Neural crest cell (in vitro differentiated cells): Measurements from ENCODE around the gene MDN1. TPM values are rescaled to one million over a fixed set of nuclear protein-coding genes. Genes with fewer than 3 reads are reported as not detected.

Experiments
- DNase-seq: peaks from one replicate; pipeline ENCODE4 v3.0.0; 2021; ENCODE audit warnings: low read depth, mixed read lengths, low spot score
- H3K27ac Mint-ChIP-seq: one replicate; pipeline ENCODE4 v1.8.0; 2021; ENCODE audit warnings: mild to moderate bottlenecking, mixed read lengths; ENCODE audit not compliant: unreplicated experiment
- H3K27me3 Mint-ChIP-seq: 2 replicates; pipeline ENCODE4 v1.8.0; 2021; ENCODE audit warnings: low read depth, mild to moderate bottlenecking, mixed read lengths
- H3K36me3 Mint-ChIP-seq: 2 replicates; pipeline ENCODE4 v1.8.0; 2021; ENCODE audit warnings: low read depth, mild to moderate bottlenecking, mixed read lengths
- H3K4me1 Mint-ChIP-seq: 2 replicates; pipeline ENCODE4 v1.8.0; 2021; ENCODE audit warnings: mixed read lengths
- H3K4me3 Mint-ChIP-seq: one replicate; pipeline ENCODE4 v1.8.0; 2021; ENCODE audit warnings: mild to moderate bottlenecking, mixed read lengths
- H3K9me3 Mint-ChIP-seq: 2 replicates; pipeline ENCODE4 v1.8.0; 2021; ENCODE audit warnings: mixed read lengths
- total RNA-seq: library from RNA; stranded (reverse); gene quantifications from 2 replicates; pipeline ENCODE4 v1.2.1, GENCODE V29; 2021
- TF ChIP-seq, protein P1 (sequence below): fragments of 200-600 bp; sonication (generic); conservative IDR thresholded peaks from 2 replicates; pipeline ENCODE4 v1.5.0; 2021; ENCODE audit warnings: antibody characterized with exemption, mild to moderate bottlenecking

Gene MDN1
- total RNA-seq, 1 donor from 2014 or later, result 49.0 TPM

DNA sequence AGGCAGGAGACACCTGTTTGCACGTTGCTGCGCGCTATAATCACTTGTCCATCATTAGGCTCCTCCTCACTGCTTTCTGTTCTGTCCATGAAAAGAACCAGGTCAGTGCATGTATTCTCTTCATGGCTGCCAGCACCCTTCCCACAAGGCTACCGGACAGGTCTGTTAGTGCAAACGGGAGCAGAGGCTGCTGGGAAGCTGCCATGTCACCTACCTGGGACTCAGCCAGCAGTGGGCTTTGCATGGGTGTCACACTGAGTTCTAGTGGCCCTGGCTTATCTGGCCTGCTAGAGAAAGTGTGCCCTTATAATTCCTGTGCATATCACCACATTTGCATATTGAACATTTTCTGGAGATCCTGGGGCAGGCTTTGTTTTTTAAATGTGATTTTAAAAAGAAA lies 205.8 kb downstream of the MDN1 start:
- H3K27ac Mint-ChIP-seq, result no peak overlapping the region
- H3K9me3 Mint-ChIP-seq, result no peaks in the 10 kb centered on the region
- TF ChIP-seq, protein P1, sequence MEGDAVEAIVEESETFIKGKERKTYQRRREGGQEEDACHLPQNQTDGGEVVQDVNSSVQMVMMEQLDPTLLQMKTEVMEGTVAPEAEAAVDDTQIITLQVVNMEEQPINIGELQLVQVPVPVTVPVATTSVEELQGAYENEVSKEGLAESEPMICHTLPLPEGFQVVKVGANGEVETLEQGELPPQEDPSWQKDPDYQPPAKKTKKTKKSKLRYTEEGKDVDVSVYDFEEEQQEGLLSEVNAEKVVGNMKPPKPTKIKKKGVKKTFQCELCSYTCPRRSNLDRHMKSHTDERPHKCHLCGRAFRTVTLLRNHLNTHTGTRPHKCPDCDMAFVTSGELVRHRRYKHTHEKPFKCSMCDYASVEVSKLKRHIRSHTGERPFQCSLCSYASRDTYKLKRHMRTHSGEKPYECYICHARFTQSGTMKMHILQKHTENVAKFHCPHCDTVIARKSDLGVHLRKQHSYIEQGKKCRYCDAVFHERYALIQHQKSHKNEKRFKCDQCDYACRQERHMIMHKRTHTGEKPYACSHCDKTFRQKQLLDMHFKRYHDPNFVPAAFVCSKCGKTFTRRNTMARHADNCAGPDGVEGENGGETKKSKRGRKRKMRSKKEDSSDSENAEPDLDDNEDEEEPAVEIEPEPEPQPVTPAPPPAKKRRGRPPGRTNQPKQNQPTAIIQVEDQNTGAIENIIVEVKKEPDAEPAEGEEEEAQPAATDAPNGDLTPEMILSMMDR, result no peak
- no peak for DNase-seq
- no peaks in the 10 kb centered on the region for H3K27me3 Mint-ChIP-seq
- H3K4me1 Mint-ChIP-seq, result no peaks in the 10 kb centered on the region
- H3K36me3 Mint-ChIP-seq, result no peaks in the 10 kb centered on the region
- no peak overlapping the region for H3K4me3 Mint-ChIP-seq

DNA sequence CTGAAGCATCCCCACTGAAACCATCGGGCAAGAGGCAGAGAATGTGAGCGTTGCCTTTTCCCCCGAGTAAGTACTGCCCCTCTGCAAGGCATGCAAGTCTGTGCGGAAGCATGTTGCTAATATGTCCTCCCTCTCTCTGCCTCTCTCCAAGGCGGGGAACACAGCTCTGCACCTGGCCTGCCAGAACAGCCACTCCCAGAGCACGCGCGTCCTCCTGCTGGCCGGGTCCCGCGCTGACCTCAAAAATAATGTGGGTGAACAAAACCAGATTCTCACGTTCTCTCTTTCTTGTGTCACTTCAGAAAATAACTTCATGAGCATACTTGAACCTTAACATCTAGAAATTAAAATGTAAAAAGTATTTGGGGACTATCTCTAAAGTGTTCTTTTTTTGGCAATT lies 207.5 kb downstream of the MDN1 start:
- no peak for DNase-seq
- H3K27me3 Mint-ChIP-seq, result no peaks in the 10 kb centered on the region
- no peaks in the 10 kb centered on the region for H3K36me3 Mint-ChIP-seq
- TF ChIP-seq, protein P1, result peak; percentile 38
- H3K4me3 Mint-ChIP-seq, result no peak overlapping the region
- H3K27ac Mint-ChIP-seq, result no peak overlapping the region
- H3K9me3 Mint-ChIP-seq, result no peaks in the 10 kb centered on the region
- no peaks in the 10 kb centered on the region for H3K4me1 Mint-ChIP-seq

DNA sequence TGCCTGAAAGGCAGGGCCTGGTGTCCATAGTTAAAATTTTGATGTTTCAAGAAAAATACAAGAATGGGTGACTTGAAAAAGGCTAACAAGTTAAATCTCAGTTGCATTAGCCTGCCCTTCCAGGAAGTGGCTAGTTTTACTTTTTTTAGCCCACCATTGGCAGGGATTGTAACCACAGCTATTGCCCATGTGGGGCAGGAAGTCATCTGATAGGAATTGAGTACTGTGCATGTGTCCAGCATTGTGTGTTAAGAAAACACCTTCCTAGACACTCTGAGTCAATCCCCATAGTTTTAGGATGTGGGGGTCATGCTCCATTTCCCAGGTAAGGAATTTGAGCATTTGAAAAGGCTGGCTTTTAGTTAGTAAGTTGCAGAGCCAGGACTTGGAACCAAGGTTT lies 207.9 kb downstream of the MDN1 start:
- Mint-ChIP-seq H3K4me1 (no peaks in the 10 kb centered on the region), H3K4me3 (no peak overlapping the region), H3K36me3 (no peaks in the 10 kb centered on the region), H3K9me3 (no peaks in the 10 kb centered on the region), H3K27me3 (no peaks in the 10 kb centered on the region), H3K27ac (no peak overlapping the region)
- DNase-seq, result no peak
- TF ChIP-seq, protein P1, result no peak

DNA sequence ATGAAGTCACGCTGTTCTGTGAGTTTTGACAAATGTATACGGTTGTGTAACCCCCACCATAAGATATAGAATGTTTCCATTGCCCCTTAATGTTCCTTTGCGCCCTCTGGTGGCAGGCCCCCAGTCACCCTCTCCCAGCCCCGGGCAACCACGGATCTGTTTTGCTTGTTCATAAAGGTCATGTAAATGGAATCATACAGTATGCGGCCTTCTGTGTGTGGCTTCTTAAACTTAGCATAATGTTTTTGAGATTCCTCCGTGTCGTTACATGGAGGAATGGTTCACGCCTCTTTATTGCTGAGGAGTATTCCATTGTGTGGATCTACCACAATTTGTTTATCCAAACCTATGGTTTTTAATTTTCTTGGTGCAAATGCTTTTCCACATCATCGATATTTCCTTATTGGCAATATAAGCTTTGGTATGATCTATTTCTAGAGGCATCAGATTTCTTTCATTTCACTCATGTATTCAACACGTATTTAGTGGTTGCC lies 209.4 kb downstream of the MDN1 start:
- TF ChIP-seq, protein P1, result peak; percentile 87
- peak; percentile 63 for DNase-seq
- no peak overlapping the region for H3K27ac Mint-ChIP-seq
- no peaks in the 10 kb centered on the region for H3K36me3 Mint-ChIP-seq
- no peak overlapping the region for H3K4me3 Mint-ChIP-seq
- H3K9me3 Mint-ChIP-seq, result no peaks in the 10 kb centered on the region
- no peaks in the 10 kb centered on the region for H3K27me3 Mint-ChIP-seq
- no peaks in the 10 kb centered on the region for H3K4me1 Mint-ChIP-seq

DNA sequence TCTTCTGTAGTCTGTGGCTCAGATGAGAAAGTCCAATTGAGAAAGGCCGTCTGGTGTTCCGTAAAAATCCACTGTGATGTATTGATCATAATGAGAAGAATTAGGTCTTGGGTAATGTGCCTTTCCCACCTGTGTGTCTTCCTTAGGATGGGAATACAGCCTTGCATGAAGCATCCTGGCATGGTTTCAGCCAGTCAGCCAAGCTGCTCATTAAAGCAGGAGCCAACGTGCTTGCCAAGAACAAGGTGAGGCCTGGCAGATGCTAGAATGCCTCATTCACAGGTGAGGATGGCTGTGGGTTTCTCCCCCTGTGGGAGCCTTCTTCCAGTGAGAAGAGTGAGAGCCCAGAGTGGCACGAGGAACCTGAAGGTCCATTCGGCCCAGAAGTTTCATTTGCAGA lies 213.7 kb downstream of the MDN1 start:
- no peak for DNase-seq
- Mint-ChIP-seq H3K4me3 (no peak overlapping the region), H3K27me3 (no peaks in the 10 kb centered on the region), H3K9me3 (no peaks in the 10 kb centered on the region), H3K4me1 (no peaks in the 10 kb centered on the region), H3K36me3 (no peaks in the 10 kb centered on the region), H3K27ac (no peak overlapping the region)
- TF ChIP-seq, protein P1, result no peak

DNA sequence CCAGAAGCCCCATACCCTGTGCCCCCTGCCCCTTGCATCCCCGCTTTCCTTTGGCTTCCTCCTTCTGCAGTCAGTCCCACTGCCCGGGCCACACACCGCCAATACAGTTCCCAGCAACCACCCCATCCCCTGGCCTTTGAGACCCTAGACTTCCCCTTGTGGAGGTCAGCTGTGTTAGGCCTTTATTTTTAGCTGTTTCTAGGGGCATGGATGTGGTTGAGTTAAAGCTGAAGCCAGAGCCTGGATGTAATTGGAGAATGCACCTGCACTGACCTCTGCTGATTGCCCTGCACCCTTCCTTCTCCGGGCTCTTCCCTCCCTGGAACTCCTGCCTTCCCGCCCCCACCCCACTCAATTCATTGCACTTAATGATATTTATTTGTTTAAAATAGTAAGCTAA lies 214.9 kb downstream of the MDN1 start:
- Mint-ChIP-seq H3K27ac (no peak overlapping the region), H3K27me3 (no peaks in the 10 kb centered on the region), H3K36me3 (no peaks in the 10 kb centered on the region), H3K4me1 (no peaks in the 10 kb centered on the region), H3K9me3 (no peaks in the 10 kb centered on the region), H3K4me3 (no peak overlapping the region)
- DNase-seq, result no peak
- TF ChIP-seq, protein P1, result no peak
